ENCODE results near the gene RHBDL1. TPM values are rescaled to one million over a fixed set of nuclear protein-coding genes. Genes with fewer than 3 reads are reported as not detected.

RHBDL1 gene
- total and polyA plus RNA-seq, 10 of the 15 experiments (the other 5 are each of a cell fraction or from before 2014, with no cell fraction given) = 0.04 to 1.3 (median 0.65) TPM; not detected in 5

DNA sequence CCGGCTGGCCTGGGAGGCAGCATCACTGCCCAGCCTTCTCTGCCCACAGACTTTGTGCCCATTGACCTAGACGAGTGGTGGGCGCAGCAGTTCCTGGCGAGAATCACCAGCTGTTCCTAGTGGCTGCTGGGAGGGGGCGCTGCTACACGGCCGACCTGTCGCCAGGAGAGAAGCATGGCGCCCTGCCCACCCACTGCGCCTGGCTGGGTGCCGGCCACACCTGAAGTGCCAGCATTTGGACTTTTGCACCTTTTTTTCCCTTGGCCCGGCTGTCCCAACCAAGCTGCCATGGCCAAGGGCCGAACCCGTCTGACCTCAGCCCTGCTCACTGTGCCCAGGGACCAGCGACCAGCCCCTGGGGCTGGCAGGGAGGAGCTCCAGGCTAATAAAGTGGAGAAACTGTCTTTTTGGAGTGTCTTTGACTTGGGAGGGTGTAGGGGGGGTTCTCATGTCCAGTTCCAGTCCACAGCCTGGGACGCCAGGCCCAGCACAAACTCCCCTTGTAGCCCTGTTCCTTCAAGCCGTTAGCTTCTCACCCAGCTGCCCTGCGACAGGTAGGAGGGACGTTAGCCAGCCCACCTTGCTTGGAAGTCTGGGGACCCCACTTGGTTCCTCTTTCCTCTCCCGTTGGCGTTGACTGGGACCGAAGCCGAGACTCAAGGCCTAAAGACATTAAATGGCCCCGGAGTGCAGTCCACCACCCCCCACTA lies 27.2 kb upstream of the RHBDL1 start (continued):
- TF ChIP-seq, protein P1, sequence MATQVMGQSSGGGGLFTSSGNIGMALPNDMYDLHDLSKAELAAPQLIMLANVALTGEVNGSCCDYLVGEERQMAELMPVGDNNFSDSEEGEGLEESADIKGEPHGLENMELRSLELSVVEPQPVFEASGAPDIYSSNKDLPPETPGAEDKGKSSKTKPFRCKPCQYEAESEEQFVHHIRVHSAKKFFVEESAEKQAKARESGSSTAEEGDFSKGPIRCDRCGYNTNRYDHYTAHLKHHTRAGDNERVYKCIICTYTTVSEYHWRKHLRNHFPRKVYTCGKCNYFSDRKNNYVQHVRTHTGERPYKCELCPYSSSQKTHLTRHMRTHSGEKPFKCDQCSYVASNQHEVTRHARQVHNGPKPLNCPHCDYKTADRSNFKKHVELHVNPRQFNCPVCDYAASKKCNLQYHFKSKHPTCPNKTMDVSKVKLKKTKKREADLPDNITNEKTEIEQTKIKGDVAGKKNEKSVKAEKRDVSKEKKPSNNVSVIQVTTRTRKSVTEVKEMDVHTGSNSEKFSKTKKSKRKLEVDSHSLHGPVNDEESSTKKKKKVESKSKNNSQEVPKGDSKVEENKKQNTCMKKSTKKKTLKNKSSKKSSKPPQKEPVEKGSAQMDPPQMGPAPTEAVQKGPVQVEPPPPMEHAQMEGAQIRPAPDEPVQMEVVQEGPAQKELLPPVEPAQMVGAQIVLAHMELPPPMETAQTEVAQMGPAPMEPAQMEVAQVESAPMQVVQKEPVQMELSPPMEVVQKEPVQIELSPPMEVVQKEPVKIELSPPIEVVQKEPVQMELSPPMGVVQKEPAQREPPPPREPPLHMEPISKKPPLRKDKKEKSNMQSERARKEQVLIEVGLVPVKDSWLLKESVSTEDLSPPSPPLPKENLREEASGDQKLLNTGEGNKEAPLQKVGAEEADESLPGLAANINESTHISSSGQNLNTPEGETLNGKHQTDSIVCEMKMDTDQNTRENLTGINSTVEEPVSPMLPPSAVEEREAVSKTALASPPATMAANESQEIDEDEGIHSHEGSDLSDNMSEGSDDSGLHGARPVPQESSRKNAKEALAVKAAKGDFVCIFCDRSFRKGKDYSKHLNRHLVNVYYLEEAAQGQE (IDR thresholded peaks at IDR 0.05; ENCODE audit: low read depth, low read length) = no peak
- TF ChIP-seq POU2F2 (IDR thresholded peaks at IDR 0.05; ENCODE audit: borderline replicate concordance, low read depth, low read length) = no peak
- peak; percentile 70 for TF ChIP-seq MXI1 (IDR thresholded peaks at IDR 0.05; ENCODE audit: low read depth, low read length)
- no peak for TF ChIP-seq ZSCAN29 (IDR thresholded peaks at IDR 0.05)
- TF ChIP-seq RUNX3 (IDR thresholded peaks at IDR 0.05; ENCODE audit: low read length) = peak; percentile 34; the same call in 1 of the 2 replicates
- TF ChIP-seq, protein P2, sequence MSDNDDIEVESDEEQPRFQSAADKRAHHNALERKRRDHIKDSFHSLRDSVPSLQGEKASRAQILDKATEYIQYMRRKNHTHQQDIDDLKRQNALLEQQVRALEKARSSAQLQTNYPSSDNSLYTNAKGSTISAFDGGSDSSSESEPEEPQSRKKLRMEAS (IDR thresholded peaks at IDR 0.05; ENCODE audit: low read depth, low read length) = no peak; the same call in 1 of the 2 replicates
- TF ChIP-seq EGR1 (IDR thresholded peaks at IDR 0.05; ENCODE audit: borderline replicate concordance in 1 of 2, low read depth in 2 of 2, low read length in 2 of 2) = peak in 1 of 2 experiments; percentile 4; a peak in 1 of 3 replicates
- TF ChIP-seq BHLHE40 (IDR thresholded peaks at IDR 0.05; ENCODE audit: borderline replicate concordance in 1 of 2, low read depth in 2 of 2, low read length in 1 of 2) = peak in 1 of 2 experiments; percentile 22; a peak in 1 of 4 replicates
- no peak for TF ChIP-seq TBL1XR1 (IDR thresholded peaks at IDR 0.05; ENCODE audit: low read depth, low read length)
- TF ChIP-seq PAX8 (IDR thresholded peaks at IDR 0.05) = no peak
- TF ChIP-seq SREBF1 (IDR thresholded peaks at IDR 0.05; ENCODE audit: low read length) = no peak
- no peak for TF ChIP-seq MEF2A (IDR thresholded peaks at IDR 0.05; ENCODE audit: insufficient read depth, low read depth, low read length)
- TF ChIP-seq CBFB (IDR thresholded peaks at IDR 0.05; ENCODE audit: low read depth) = no peak
- TF ChIP-seq TCF3 (IDR thresholded peaks at IDR 0.05; ENCODE audit: borderline replicate concordance, insufficient read depth, low read depth, low read length) = 0 out of 2 replicates have a peak, but pooled peaks have one; percentile 35
- TF ChIP-seq YY1 (IDR thresholded peaks at IDR 0.05; ENCODE audit: low read depth, low read length) = peak; percentile 90
- no peak for TF ChIP-seq HCFC1 (IDR thresholded peaks at IDR 0.05; ENCODE audit: low read length)
- no peak for TF ChIP-seq ZNF622 (IDR thresholded peaks at IDR 0.05)
- peak; percentile 67; the same call in 1 of the 2 replicates for TF ChIP-seq HDGF (IDR thresholded peaks at IDR 0.05)
- TF ChIP-seq, protein P3, sequence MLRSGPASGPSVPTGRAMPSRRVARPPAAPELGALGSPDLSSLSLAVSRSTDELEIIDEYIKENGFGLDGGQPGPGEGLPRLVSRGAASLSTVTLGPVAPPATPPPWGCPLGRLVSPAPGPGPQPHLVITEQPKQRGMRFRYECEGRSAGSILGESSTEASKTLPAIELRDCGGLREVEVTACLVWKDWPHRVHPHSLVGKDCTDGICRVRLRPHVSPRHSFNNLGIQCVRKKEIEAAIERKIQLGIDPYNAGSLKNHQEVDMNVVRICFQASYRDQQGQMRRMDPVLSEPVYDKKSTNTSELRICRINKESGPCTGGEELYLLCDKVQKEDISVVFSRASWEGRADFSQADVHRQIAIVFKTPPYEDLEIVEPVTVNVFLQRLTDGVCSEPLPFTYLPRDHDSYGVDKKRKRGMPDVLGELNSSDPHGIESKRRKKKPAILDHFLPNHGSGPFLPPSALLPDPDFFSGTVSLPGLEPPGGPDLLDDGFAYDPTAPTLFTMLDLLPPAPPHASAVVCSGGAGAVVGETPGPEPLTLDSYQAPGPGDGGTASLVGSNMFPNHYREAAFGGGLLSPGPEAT (IDR thresholded peaks at IDR 0.05; ENCODE audit: low read depth) = 0 out of 2 replicates have a peak, but pooled peaks have one; percentile 17
- no peak for TF ChIP-seq RELA (IDR thresholded peaks at IDR 0.05; ENCODE audit: borderline replicate concordance, partially characterized antibody)
- TF ChIP-seq, protein P4, sequence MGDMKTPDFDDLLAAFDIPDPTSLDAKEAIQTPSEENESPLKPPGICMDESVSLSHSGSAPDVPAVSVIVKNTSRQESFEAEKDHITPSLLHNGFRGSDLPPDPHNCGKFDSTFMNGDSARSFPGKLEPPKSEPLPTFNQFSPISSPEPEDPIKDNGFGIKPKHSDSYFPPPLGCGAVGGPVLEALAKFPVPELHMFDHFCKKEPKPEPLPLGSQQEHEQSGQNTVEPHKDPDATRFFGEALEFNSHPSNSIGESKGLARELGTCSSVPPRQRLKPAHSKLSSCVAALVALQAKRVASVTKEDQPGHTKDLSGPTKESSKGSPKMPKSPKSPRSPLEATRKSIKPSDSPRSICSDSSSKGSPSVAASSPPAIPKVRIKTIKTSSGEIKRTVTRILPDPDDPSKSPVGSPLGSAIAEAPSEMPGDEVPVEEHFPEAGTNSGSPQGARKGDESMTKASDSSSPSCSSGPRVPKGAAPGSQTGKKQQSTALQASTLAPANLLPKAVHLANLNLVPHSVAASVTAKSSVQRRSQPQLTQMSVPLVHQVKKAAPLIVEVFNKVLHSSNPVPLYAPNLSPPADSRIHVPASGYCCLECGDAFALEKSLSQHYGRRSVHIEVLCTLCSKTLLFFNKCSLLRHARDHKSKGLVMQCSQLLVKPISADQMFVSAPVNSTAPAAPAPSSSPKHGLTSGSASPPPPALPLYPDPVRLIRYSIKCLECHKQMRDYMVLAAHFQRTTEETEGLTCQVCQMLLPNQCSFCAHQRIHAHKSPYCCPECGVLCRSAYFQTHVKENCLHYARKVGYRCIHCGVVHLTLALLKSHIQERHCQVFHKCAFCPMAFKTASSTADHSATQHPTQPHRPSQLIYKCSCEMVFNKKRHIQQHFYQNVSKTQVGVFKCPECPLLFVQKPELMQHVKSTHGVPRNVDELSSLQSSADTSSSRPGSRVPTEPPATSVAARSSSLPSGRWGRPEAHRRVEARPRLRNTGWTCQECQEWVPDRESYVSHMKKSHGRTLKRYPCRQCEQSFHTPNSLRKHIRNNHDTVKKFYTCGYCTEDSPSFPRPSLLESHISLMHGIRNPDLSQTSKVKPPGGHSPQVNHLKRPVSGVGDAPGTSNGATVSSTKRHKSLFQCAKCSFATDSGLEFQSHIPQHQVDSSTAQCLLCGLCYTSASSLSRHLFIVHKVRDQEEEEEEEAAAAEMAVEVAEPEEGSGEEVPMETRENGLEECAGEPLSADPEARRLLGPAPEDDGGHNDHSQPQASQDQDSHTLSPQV (IDR thresholded peaks at IDR 0.05) = no peak
